Tibial nerve (tissue), 4 donors: ENCODE measurements around the gene PCDHB5. TPM values are rescaled to one million over a fixed set of nuclear protein-coding genes. Genes with fewer than 3 reads are reported as not detected.
"Not testable (repeated sequence)": the region's sequence is repeated elsewhere in the genome, so short reads cannot be mapped to it uniquely, and the experiment has no call there.

Experiments used
- DNase-seq, 2 donors: peaks; one replicate each; pipeline ENCODE4 v3.0.0-alpha.2; 2019; ENCODE audit warnings: low spot score in 2 of 2
- H3K27ac ChIP-seq, 4 donors: fragments of 200-600 bp; sonication (generic) in 3 of 4; one replicate each; pipeline ENCODE4 v1.5.1; 2017 to 2019; ENCODE audit warnings: mild to moderate bottlenecking in 1 of 4
- H3K27me3 ChIP-seq, 2 donors: fragments of 200-600 bp; sonication (generic) in 1 of 2; one replicate each; pipeline versions ENCODE4 v1.5.1 to v1.6.0; 2017 to 2019
- H3K36me3 ChIP-seq, 3 donors: fragments of 200-600 bp; sonication (generic); one replicate each; pipeline ENCODE4 v1.5.1; 2018 to 2019
- H3K4me1 ChIP-seq, 4 donors: fragments of 200-600 bp; sonication (generic) in 3 of 4; one replicate each; pipeline ENCODE4 v1.5.1; 2017 to 2019
- H3K4me3 ChIP-seq, 4 donors: fragments of 200-600 bp; sonication (generic) in 3 of 4; one replicate each; pipeline ENCODE4 v1.5.1; 2017 to 2019; ENCODE audit warnings: mild to moderate bottlenecking in 1 of 4, moderate library complexity in 1 of 4
- H3K9me3 ChIP-seq, 4 donors: fragments of 200-600 bp; sonication (generic) in 3 of 4; one replicate each; pipeline ENCODE4 v1.5.1; 2017 to 2019
- CTCF ChIP-seq, 5 experiments: fragments of 200-600 bp in 3 of 5; fragments of 450-650 bp in 2 of 5; sonication (generic) in 3 of 5; IDR thresholded peaks; one replicate each; pipeline ENCODE4 v1.5.1; 2016 to 2019; ENCODE audit warnings: antibody characterized with exemption in 5 of 5, mild to moderate bottlenecking in 3 of 5, moderate library complexity in 2 of 5
- EP300 ChIP-seq, 2 donors: sonication (generic); formaldehyde crosslinking; IDR thresholded peaks; one replicate each; pipeline ENCODE4 v1.6.1; 2017; ENCODE audit warnings: antibody characterized with exemption in 2 of 2, mild to moderate bottlenecking in 1 of 2
- POLR2A ChIP-seq, 2 donors: fragments of 450-650 bp; IDR thresholded peaks; one replicate each; pipeline ENCODE4 v1.6.1; 2017; ENCODE audit warnings: antibody characterized with exemption in 2 of 2, mild to moderate bottlenecking in 2 of 2, moderate library complexity in 2 of 2
- WGBS, 2 donors: methylation state at CpG; one replicate each; pipeline ENCODE4 v1.1.5; 2018; 5-methylcytosine and 5-hydroxymethylcytosine counted together
- total RNA-seq, 4 donors: library from RNA; depleted of rRNA; stranded (reverse); fragments of >200 nt; gene quantifications; one replicate each; pipeline ENCODE4 v1.1.0, GENCODE V29; 2016

Gene PCDHB5
- total RNA-seq, 4 donors from 2014 or later, result 5.9 to 15.5 (median 9.6) TPM

GRCh38 chr5:141172381-141173204, 37.6 kb downstream of the PCDHB5 start, which contains the start of gene PCDHB7:
TSS of gene PCDHB7 (plus strand) at chr5:141172644. CDS start at chr5:141172836, 192 bp downstream.
- no peaks in the 10 kb centered on the region for H3K27me3 ChIP-seq
- DNase-seq, result no peak
- H3K36me3 ChIP-seq, result peaks cover 0 to 13% (median 0%) of the 10 kb centered on the region in 3 donors
- TF ChIP-seq CTCF (IDR thresholded peaks at IDR 0.05) (peak in 4 of 5 experiments; percentile 9 to 33 (median 28)), POLR2A (IDR thresholded peaks at IDR 0.05) (no peak)
- H3K9me3 ChIP-seq, result peaks cover 0 to 79% (median 26%) of the 10 kb centered on the region in 4 donors
- WGBS, 2 donors, result 31 to 48% methylated on average over 20 of the region's 20 CpGs
- H3K4me1 ChIP-seq, result no peaks in the 10 kb centered on the region
- H3K4me3 ChIP-seq, result peak within 1 kb of the TSS in 1 of 4 donors; percentile 34
- peak within 1 kb of the TSS in 1 of 4 donors; percentile 18 for H3K27ac ChIP-seq

- H3K4me3 ChIP-seq, H3K27me3 ChIP-seq, DNase-seq, H3K4me1 ChIP-seq, H3K27ac ChIP-seq: not testable (repeated sequence)
- WGBS, 2 donors, result 53 to 62% methylated on average over 62 to 72 of the region's 79 CpGs
- H3K9me3 ChIP-seq, result peaks cover 0 to 82% (median 33%) of the 10 kb centered on the region in 4 donors
- peaks cover 0 to 16% (median 0%) of the 10 kb centered on the region in 3 donors for H3K36me3 ChIP-seq
These were observed 39.5 kb downstream of the PCDHB5 start for GRCh38 chr5:141174291-141175104.

GRCh38 chr5:141175933-141176332, 40.9 kb downstream of the PCDHB5 start:
- Histone ChIP-seq H3K9me3 (peaks cover 0 to 89% (median 31%) of the 10 kb centered on the region in 4 donors), H3K27me3 (peaks cover 0 to 8% of the 10 kb centered on the region in 2 donors), H3K4me3 (no peak overlapping the region), H3K4me1 (no peaks in the 10 kb centered on the region), H3K36me3 (peaks cover 0 to 16% (median 0%) of the 10 kb centered on the region in 3 donors), H3K27ac (no peak overlapping the region)
- no peak for TF ChIP-seq EP300 (IDR thresholded peaks at IDR 0.05)
- no peak for TF ChIP-seq CTCF (IDR thresholded peaks at IDR 0.05)
- TF ChIP-seq POLR2A (IDR thresholded peaks at IDR 0.05), result no peak
- DNase-seq, result no peak
- WGBS, 2 donors, result 64 to 69% methylated on average over 1 of the region's 1 CpG

- WGBS, 2 donors, result 31 to 42% methylated on average over 14 to 18 of the region's 18 CpGs
- not testable (repeated sequence) for H3K4me3 ChIP-seq, H3K27me3 ChIP-seq
These were observed 42.7 kb downstream of the PCDHB5 start, which contains the start of gene PCDHB8 for GRCh38 chr5:141177577-141178191. TSS of gene PCDHB8 (plus strand) at chr5:141177790. CDS start at chr5:141178035, 245 bp downstream.

GRCh38 chr5:141179371-141179770, 44.4 kb downstream of the PCDHB5 start:
- not testable (repeated sequence) for H3K4me3 ChIP-seq, H3K27me3 ChIP-seq, DNase-seq, H3K27ac ChIP-seq, H3K4me1 ChIP-seq
- 45 to 58% methylated on average over 32 to 34 of the region's 39 CpGs for WGBS, 2 donors
- peaks cover 0 to 12% (median 0%) of the 10 kb centered on the region in 3 donors for H3K36me3 ChIP-seq
- H3K9me3 ChIP-seq, result peaks cover 0 to 88% (median 36%) of the 10 kb centered on the region in 4 donors

More at GRCh38 chr5:141177577-141178191, 42.7 kb downstream of the PCDHB5 start, which contains the start of gene PCDHB8:
- not testable (repeated sequence) for H3K4me1 ChIP-seq, DNase-seq, H3K27ac ChIP-seq
- Histone ChIP-seq H3K9me3 (peaks cover 0 to 89% (median 35%) of the 10 kb centered on the region in 4 donors), H3K36me3 (peaks cover 0 to 16% (median 0%) of the 10 kb centered on the region in 3 donors)

- H3K4me1 ChIP-seq, H3K27ac ChIP-seq, H3K4me3 ChIP-seq, H3K27me3 ChIP-seq, DNase-seq: not testable (repeated sequence)
- Histone ChIP-seq H3K36me3 (peaks cover 0 to 12% (median 0%) of the 10 kb centered on the region in 3 donors), H3K9me3 (peaks cover 0 to 88% (median 37%) of the 10 kb centered on the region in 4 donors)
- 40 to 49% methylated on average over 17 to 24 of the region's 32 CpGs for WGBS, 2 donors
These were observed 44.9 kb downstream of the PCDHB5 start for GRCh38 chr5:141179876-141180275.
